ENCODE data around the gene TMEM138.
"Not testable (repeated sequence)": the region's sequence is repeated elsewhere in the genome, so short reads cannot be mapped to it uniquely, and the experiment has no call there.

DNA sequence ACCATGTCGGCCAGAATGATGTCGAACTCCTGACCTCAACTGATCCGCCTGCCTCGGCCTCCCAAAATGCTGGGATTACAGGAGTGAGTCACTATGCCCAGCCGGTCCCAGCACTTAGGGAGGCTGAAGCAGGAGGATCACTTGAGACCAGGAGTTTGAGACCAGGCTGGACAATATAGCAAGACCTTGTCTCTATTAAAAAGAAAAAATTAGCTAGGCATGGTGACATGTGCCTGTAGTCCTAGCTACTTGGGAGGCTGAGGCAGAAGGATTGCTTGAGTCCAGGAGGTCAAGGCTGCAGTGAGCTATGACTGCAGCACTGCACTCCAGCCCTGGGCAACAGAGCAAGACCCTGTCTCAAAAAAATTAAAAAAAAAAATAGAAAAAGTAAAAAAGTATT lies 21.7 kb downstream of the TMEM138 start:
- TF ChIP-seq, protein P1, sequence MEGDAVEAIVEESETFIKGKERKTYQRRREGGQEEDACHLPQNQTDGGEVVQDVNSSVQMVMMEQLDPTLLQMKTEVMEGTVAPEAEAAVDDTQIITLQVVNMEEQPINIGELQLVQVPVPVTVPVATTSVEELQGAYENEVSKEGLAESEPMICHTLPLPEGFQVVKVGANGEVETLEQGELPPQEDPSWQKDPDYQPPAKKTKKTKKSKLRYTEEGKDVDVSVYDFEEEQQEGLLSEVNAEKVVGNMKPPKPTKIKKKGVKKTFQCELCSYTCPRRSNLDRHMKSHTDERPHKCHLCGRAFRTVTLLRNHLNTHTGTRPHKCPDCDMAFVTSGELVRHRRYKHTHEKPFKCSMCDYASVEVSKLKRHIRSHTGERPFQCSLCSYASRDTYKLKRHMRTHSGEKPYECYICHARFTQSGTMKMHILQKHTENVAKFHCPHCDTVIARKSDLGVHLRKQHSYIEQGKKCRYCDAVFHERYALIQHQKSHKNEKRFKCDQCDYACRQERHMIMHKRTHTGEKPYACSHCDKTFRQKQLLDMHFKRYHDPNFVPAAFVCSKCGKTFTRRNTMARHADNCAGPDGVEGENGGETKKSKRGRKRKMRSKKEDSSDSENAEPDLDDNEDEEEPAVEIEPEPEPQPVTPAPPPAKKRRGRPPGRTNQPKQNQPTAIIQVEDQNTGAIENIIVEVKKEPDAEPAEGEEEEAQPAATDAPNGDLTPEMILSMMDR (IDR thresholded peaks at IDR 0.05; ENCODE audit: insufficient read depth, low read length) = not testable (repeated sequence)
- TF ChIP-seq POLR2AphosphoS5 (IDR thresholded peaks at IDR 0.05; ENCODE audit: low read depth) = not testable (repeated sequence)
